GM12878 (cell line): ENCODE measurements around the gene ATXN1.

Experiments
- CREB1 ChIP-seq: IDR thresholded peaks from 2 replicates; pipeline ENCODE4 v1.6.1; 2012; ENCODE audit warnings: low read depth, mild to moderate bottlenecking, inconsistent platforms
- GABPA ChIP-seq: IDR thresholded peaks from 2 replicates; pipeline ENCODE4 v1.6.1; 2014; ENCODE audit warnings: antibody characterized with exemption, low read depth, mild to moderate bottlenecking, inconsistent platforms
- HDGF ChIP-seq: fragments of 450-650 bp; IDR thresholded peaks from 2 replicates; pipeline ENCODE4 v1.6.1; 2016; ENCODE audit warnings: antibody characterized with exemption
- SMARCA5 ChIP-seq: fragments of 450-650 bp; IDR thresholded peaks from 2 replicates; pipeline ENCODE4 v1.6.1; 2017; ENCODE audit warnings: mild to moderate bottlenecking
- ZSCAN29 ChIP-seq: fragments of 450-650 bp; IDR thresholded peaks from 2 replicates; pipeline ENCODE4 v1.6.1; 2017; ENCODE audit warnings: mild to moderate bottlenecking, moderate library complexity
- TF ChIP-seq, protein P1 (sequence below), 3 experiments: IDR thresholded peaks in 2 of 3; conservative IDR thresholded peaks in 1 of 3; 2 replicates each; pipeline ENCODE4 v1.5.1; 2011; ENCODE audit warnings: low read depth in 3 of 3, low read length in 3 of 3, mild to moderate bottlenecking in 3 of 3, control low read depth in 2 of 3, moderate library complexity in 2 of 3, inconsistent platforms in 1 of 3, mixed read lengths in 1 of 3; ENCODE audit not compliant: control insufficient read depth in 2 of 3, insufficient read depth in 1 of 3; ENCODE audit errors: extremely low read depth in 1 of 3

DNA sequence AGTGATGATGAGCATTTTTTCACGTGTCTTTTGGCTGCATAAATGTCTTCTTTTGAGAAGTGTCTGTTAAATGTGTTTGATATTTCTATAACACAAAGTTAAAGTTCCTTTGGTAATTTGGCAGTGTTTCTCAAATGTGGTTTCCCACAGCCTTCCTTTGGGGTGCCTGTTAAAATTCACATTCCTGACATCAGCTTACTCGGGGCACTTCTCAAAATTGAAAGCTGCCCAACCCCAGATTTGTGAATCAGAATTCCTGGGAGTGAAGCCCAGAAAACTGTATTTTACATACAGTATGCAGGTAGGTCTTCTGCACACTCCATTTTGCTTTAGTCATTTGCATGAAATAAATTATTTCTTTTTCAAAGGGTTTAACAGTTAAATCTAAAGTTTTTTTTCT lies 315.0 kb downstream of the ATXN1 start:
- no peak for TF ChIP-seq GABPA
- no peak for TF ChIP-seq SMARCA5
- TF ChIP-seq HDGF = no peak
- TF ChIP-seq, protein P1, sequence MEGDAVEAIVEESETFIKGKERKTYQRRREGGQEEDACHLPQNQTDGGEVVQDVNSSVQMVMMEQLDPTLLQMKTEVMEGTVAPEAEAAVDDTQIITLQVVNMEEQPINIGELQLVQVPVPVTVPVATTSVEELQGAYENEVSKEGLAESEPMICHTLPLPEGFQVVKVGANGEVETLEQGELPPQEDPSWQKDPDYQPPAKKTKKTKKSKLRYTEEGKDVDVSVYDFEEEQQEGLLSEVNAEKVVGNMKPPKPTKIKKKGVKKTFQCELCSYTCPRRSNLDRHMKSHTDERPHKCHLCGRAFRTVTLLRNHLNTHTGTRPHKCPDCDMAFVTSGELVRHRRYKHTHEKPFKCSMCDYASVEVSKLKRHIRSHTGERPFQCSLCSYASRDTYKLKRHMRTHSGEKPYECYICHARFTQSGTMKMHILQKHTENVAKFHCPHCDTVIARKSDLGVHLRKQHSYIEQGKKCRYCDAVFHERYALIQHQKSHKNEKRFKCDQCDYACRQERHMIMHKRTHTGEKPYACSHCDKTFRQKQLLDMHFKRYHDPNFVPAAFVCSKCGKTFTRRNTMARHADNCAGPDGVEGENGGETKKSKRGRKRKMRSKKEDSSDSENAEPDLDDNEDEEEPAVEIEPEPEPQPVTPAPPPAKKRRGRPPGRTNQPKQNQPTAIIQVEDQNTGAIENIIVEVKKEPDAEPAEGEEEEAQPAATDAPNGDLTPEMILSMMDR (IDR thresholded peaks at IDR 0.05 in 2 of 3, conservative IDR thresholded peaks at IDR 0.05 in 1 of 3; ENCODE audit: control insufficient read depth in 2 of 3, extremely low read depth in 1 of 3, insufficient read depth in 1 of 3, low read depth in 3 of 3, low read length in 3 of 3) = no peak
- TF ChIP-seq ZSCAN29 = no peak
- TF ChIP-seq CREB1 = no peak
